ENCODE measurements around the gene FDPS. TPM values are rescaled to one million over a fixed set of nuclear protein-coding genes. Genes with fewer than 3 reads are reported as not detected.

Gene FDPS
- total RNA-seq, result 100 to 1,000 TPM; 192 to 375 TPM
- long read RNA-seq, transcript FDPS-206 (10 exons, 1,178 nt), result major isoform, 145 of 331 reads
- long read RNA-seq, transcript FDPS-203 (10 exons, 1,256 nt), result minor isoform, 103 of 331 reads
- long read RNA-seq, transcript FDPS-221 (10 exons, 1,198 nt), result minor isoform, 8 of 331 reads
- long read RNA-seq, transcript FDPS-202 (11 exons, 1,431 nt), result minor isoform, 14 of 331 reads
- long read RNA-seq, partial matches to known transcripts, result 20 of 331 reads
- long read RNA-seq, other reads (novel, unspliced or antisense), result 33 of 331 reads

GRCh38 chr1:155308493-155309422 lies at the start of gene FDPS:
Gene FDPS (plus strand): TSS chr1:155308866. CDS start chr1:155309790, 924 bp downstream.
- intact Hi-C loops (cut with DNase I, micrococcal nuclease), result no loop called here
- ATAC-seq (peak; percentile 94), DNase-seq (peak; percentile 97 to 99)

- intact Hi-C loops (cut with DNase I, micrococcal nuclease), result loop anchor here in 1 of 2 donors (10.0 kb wide), 1 partner anchor 65 kb away; the partner anchor contains the start of gene RUSC1
- DNase-seq (no peak), ATAC-seq (no peak)
These were observed 48.4 kb upstream of the FDPS start for GRCh38 chr1:155260276-155260675.

- no peak for ATAC-seq
- DNase-seq, result no peak
These were observed 47.2 kb upstream of the FDPS start for GRCh38 chr1:155261493-155261851.

GRCh38 chr1:155261852-155262673 lies 46.6 kb upstream of the FDPS start, which contains the start of gene SCAMP3:
Gene SCAMP3 (minus strand): TSS chr1:155262360. CDS start chr1:155262151, 209 bp downstream.
- intact Hi-C loops (cut with DNase I, micrococcal nuclease), result loop anchor here in 1 of 2 donors (10.0 kb wide), 1 partner anchor 63 kb away; the partner anchor contains the start of gene RUSC1
- DNase-seq (peak; percentile 94 to 98), ATAC-seq (peak; percentile 96)

More at GRCh38 chr1:155261493-155261851, 47.2 kb upstream of the FDPS start:
- intact Hi-C loops (cut with DNase I, micrococcal nuclease), result loop anchor here in 1 of 2 donors (10.0 kb wide), 1 partner anchor 63 kb away; the partner anchor contains the start of gene RUSC1

GRCh38 chr1:155263067-155263466 lies 45.6 kb upstream of the FDPS start:
- intact Hi-C loops (cut with DNase I, micrococcal nuclease), result loop anchor here in 1 of 2 donors (10.0 kb wide), 1 partner anchor 62 kb away; the partner anchor contains the start of gene RUSC1
- DNase-seq, result no peak
- ATAC-seq, result no peak

- ATAC-seq, result no peak
These were observed 42.1 kb upstream of the FDPS start for GRCh38 chr1:155266553-155266952.

GRCh38 chr1:155267373-155267772 lies 41.3 kb upstream of the FDPS start:
- DNase-seq (no peak), ATAC-seq (no peak)
- intact Hi-C loops (cut with DNase I, micrococcal nuclease), result loop anchor here in 1 of 2 donors (10.0 kb wide), 1 partner anchor 57 kb away; the partner anchor contains the start of gene RUSC1

More at GRCh38 chr1:155266553-155266952, 42.1 kb upstream of the FDPS start:
- no peak for DNase-seq
- intact Hi-C loops (cut with DNase I, micrococcal nuclease), result loop anchor here in 1 of 2 donors (10.0 kb wide), 1 partner anchor 58 kb away; the partner anchor contains the start of gene RUSC1

- ATAC-seq (no peak), DNase-seq (no peak)
- intact Hi-C loops (cut with DNase I, micrococcal nuclease), result loop anchor here in 1 of 2 donors (10.0 kb wide), 1 partner anchor 56 kb away; the partner anchor contains the start of gene RUSC1
These were observed 40.0 kb upstream of the FDPS start for GRCh38 chr1:155268630-155269029.

- intact Hi-C loops (cut with DNase I, micrococcal nuclease), result loop anchor here in 1 of 2 donors (10.0 kb wide), 1 partner anchor 55 kb away; the partner anchor contains the start of gene RUSC1
- DNase-seq (no peak), ATAC-seq (no peak)
These were observed 39.3 kb upstream of the FDPS start for GRCh38 chr1:155269381-155269780.

GRCh38 chr1:155272466-155273342 lies 36.0 kb upstream of the FDPS start:
- intact Hi-C loops (cut with DNase I, micrococcal nuclease), result no loop called here
- no peak for DNase-seq
- ATAC-seq, result peak; percentile 49

GRCh38 chr1:155273343-155274245 lies 35.1 kb upstream of the FDPS start, which contains the start of gene CLK2:
Gene CLK2 (minus strand): TSS chr1:155273504. CDS start chr1:155270977, 2,527 bp downstream.
- ATAC-seq, result peak; percentile 82
- intact Hi-C loops (cut with DNase I, micrococcal nuclease), result no loop called here
- peak; percentile 97 to 98 for DNase-seq

- intact Hi-C loops (cut with DNase I, micrococcal nuclease), result no loop called here
- peak; percentile 98 to 100 for DNase-seq
These were observed 31.4 kb upstream of the FDPS start, which contains the start of gene HCN3 for GRCh38 chr1:155277070-155277901. Gene HCN3 (plus strand): TSS chr1:155277463. CDS start chr1:155277591, 128 bp downstream.

GRCh38 chr1:155277902-155278688 lies 30.6 kb upstream of the FDPS start:
- ATAC-seq (peak; percentile 56), DNase-seq (peak; percentile 74 to 81)
- intact Hi-C loops (cut with DNase I, micrococcal nuclease), result no loop called here

More at GRCh38 chr1:155277070-155277901, 31.4 kb upstream of the FDPS start, which contains the start of gene HCN3:
- peak; percentile 72 for ATAC-seq

- intact Hi-C loops (cut with DNase I, micrococcal nuclease), result no loop called here
- no peak for ATAC-seq
- DNase-seq, result no peak
These were observed 29.9 kb upstream of the FDPS start for GRCh38 chr1:155278689-155279160.
